SK-N-SH (cell line): ENCODE data around the gene GADD45B. TPM values are rescaled to one million over a fixed set of nuclear protein-coding genes. Genes with fewer than 3 reads are reported as not detected.
A peak's percentile ranks its signal among the peaks of the same experiment; 100 is the strongest.

Source experiments
- CTCF ChIA-PET: fragments of 300-600, 350-600 bp; formaldehyde crosslinking; extraction: SDS; loops from one replicate; lab custom pipeline; 2021; lab: Yijun Ruan, JAX
- POLR2A ChIA-PET: fragments of 350-600 bp; sonication (Branson Sonifier 250); formaldehyde crosslinking; extraction: SDS; loops from one replicate; lab custom pipeline; 2020; ENCODE audit warnings: antibody characterized with exemption, inconsistent platforms; lab: Yijun Ruan, JAX
- DNase-seq: peaks from one replicate; pipeline ENCODE4 v3.0.0; 2012
- H2AFZ ChIP-seq: fragments of 200-600 bp; sonication (generic); 2 replicates; pipeline ENCODE4 v1.8.1; 2016; ENCODE audit warnings: antibody characterized with exemption, mild to moderate bottlenecking, low read depth
- H3F3A ChIP-seq: fragments of 200-600 bp; sonication (generic); replicated peaks from 2 replicates; pipeline ENCODE3; 2016; ENCODE audit warnings: antibody characterized with exemption, mild to moderate bottlenecking; ENCODE audit not compliant: insufficient read depth
- H3K27ac ChIP-seq, 2 experiments: fragments of 200-500 bp in 1 of 2; fragments of 200-600 bp in 1 of 2; sonication (Bioruptor generic) in 1 of 2; sonication (generic), shearing (Covaris generic) in 1 of 2; 2 replicates each; pipeline versions ENCODE4 v1.5.1 to v1.6.1; 2014 to 2016; ENCODE audit warnings: low read depth in 2 of 2, inconsistent platforms in 1 of 2, low read length in 1 of 2, mild to moderate bottlenecking in 1 of 2, mixed read lengths in 1 of 2
- H3K27me3 ChIP-seq: fragments of 200-600 bp; sonication (generic), shearing (Covaris generic); 2 replicates; pipeline ENCODE4 v1.6.1; 2016; ENCODE audit warnings: mixed run types; ENCODE audit not compliant: insufficient read depth
- H3K36me3 ChIP-seq, 2 experiments: fragments of 200-500 bp in 1 of 2; fragments of 200-600 bp in 1 of 2; sonication (Bioruptor generic) in 1 of 2; sonication (generic) in 1 of 2; replicated peaks in 1 of 2; 2 replicates each; pipeline versions ENCODE3 to v1.5.1; 2014 to 2016; ENCODE audit warnings: low read length in 1 of 2, mild to moderate bottlenecking in 1 of 2; ENCODE audit not compliant: insufficient read depth in 2 of 2, control insufficient read depth in 1 of 2
- H3K4me1 ChIP-seq, 2 experiments: fragments of 200-500 bp in 1 of 2; fragments of 200-600 bp in 1 of 2; sonication (Bioruptor generic) in 1 of 2; sonication (generic), shearing (Covaris generic) in 1 of 2; 2 replicates each; pipeline versions ENCODE4 v1.5.1 to v1.6.1; 2014 to 2016; ENCODE audit warnings: low read depth in 1 of 2, low read length in 1 of 2, mixed run types in 1 of 2; ENCODE audit not compliant: insufficient read depth in 2 of 2, control insufficient read depth in 1 of 2
- H3K4me2 ChIP-seq: fragments of 200-600 bp; sonication (generic), shearing (Covaris generic); 2 replicates; pipeline ENCODE4 v1.6.1; 2017; ENCODE audit warnings: mixed run types
- H3K4me3 ChIP-seq, 2 experiments: fragments of 200-500 bp in 1 of 2; fragments of 200-600 bp in 1 of 2; sonication (Bioruptor generic) in 1 of 2; sonication (generic), shearing (Covaris generic) in 1 of 2; 2 replicates each; pipeline versions ENCODE4 v1.5.1 to v1.8.1; 2014 to 2016; ENCODE audit warnings: low read depth in 2 of 2, inconsistent platforms in 1 of 2, low read length in 1 of 2, mild to moderate bottlenecking in 1 of 2, mixed read lengths in 1 of 2, moderate library complexity in 1 of 2
- H3K79me2 ChIP-seq: fragments of 200-600 bp; sonication (generic); 2 replicates; pipeline ENCODE4 v1.8.1; 2017; ENCODE audit warnings: mild to moderate bottlenecking; ENCODE audit not compliant: insufficient read depth
- H3K9ac ChIP-seq: fragments of 200-600 bp; sonication (generic); 2 replicates; pipeline ENCODE4 v1.6.1; 2017; ENCODE audit warnings: mixed run types
- H3K9me2 ChIP-seq: fragments of 200-600 bp; sonication (generic); 2 replicates; pipeline ENCODE4 v1.6.1; 2017; ENCODE audit warnings: mixed run types
- H3K9me3 ChIP-seq: fragments of 200-600 bp; sonication (generic); 2 replicates; pipeline ENCODE4 v1.6.1; 2017; ENCODE audit warnings: mixed run types, mild to moderate bottlenecking, moderate library complexity
- H4K20me1 ChIP-seq: fragments of 200-600 bp; sonication (generic); 2 replicates; pipeline ENCODE4 v1.6.1; 2017; ENCODE audit warnings: mild to moderate bottlenecking, mixed run types; ENCODE audit not compliant: insufficient read depth
- CHD2 ChIP-seq: fragments of 150-350 bp; IDR thresholded peaks from 2 replicates; pipeline ENCODE4 v1.6.1; 2018; ENCODE audit warnings: low read length; ENCODE audit not compliant: partially characterized antibody
- EP300 ChIP-seq, 2 experiments: IDR thresholded peaks; 2 replicates each; pipeline versions ENCODE4 v1.4.0 to v1.6.1; 2012; ENCODE audit warnings: borderline replicate concordance in 1 of 2, low read depth in 1 of 2, low read length in 1 of 2
- FOSL2 ChIP-seq: IDR thresholded peaks from 2 replicates; pipeline ENCODE4 v1.4.0; 2012; ENCODE audit warnings: low read depth, mild to moderate bottlenecking, moderate library complexity, borderline replicate concordance
- GABPA ChIP-seq: IDR thresholded peaks from 2 replicates; pipeline ENCODE4 v1.4.0; 2012; ENCODE audit warnings: low read depth, mild to moderate bottlenecking
- GATA2 ChIP-seq: sonication (generic); formaldehyde crosslinking; IDR thresholded peaks from 2 replicates; pipeline ENCODE4 v1.5.0; 2020; ENCODE audit warnings: mild to moderate bottlenecking, missing genetic modification reagents
- JUND ChIP-seq: IDR thresholded peaks from 2 replicates; pipeline ENCODE4 v1.4.0; 2012
- MEF2A ChIP-seq: IDR thresholded peaks from 2 replicates; pipeline ENCODE4 v1.4.0; 2012; ENCODE audit warnings: low read depth, borderline replicate concordance
- NRF1 ChIP-seq: IDR thresholded peaks from 2 replicates; pipeline ENCODE4 v1.6.1; 2012; ENCODE audit warnings: low read depth, mild to moderate bottlenecking, low read length
- POLR2AphosphoS5 ChIP-seq: IDR thresholded peaks from 2 replicates; pipeline ENCODE4 v1.6.1; 2012; ENCODE audit warnings: low read depth, low read length
- RXRA ChIP-seq: IDR thresholded peaks from 2 replicates; pipeline ENCODE4 v1.4.0; 2012; ENCODE audit warnings: low read depth, mild to moderate bottlenecking, borderline replicate concordance
- SMC3 ChIP-seq: IDR thresholded peaks from 2 replicates; pipeline ENCODE4 v1.6.1; 2012; ENCODE audit warnings: low read depth, low read length, improper control_type of control experiment
- TAF1 ChIP-seq: IDR thresholded peaks from 2 replicates; pipeline ENCODE4 v1.6.1; 2012; ENCODE audit warnings: low read depth, mild to moderate bottlenecking, low read length, moderate library complexity, borderline replicate concordance
- TCF12 ChIP-seq: IDR thresholded peaks from 2 replicates; pipeline ENCODE4 v1.4.0; 2012
- TEAD4 ChIP-seq: IDR thresholded peaks from 2 replicates; pipeline ENCODE4 v1.4.0; 2012; ENCODE audit warnings: mild to moderate bottlenecking, borderline replicate concordance; ENCODE audit not compliant: insufficient read depth
- USF1 ChIP-seq: IDR thresholded peaks from 2 replicates; pipeline ENCODE4 v1.4.0; 2012; ENCODE audit warnings: low read depth, borderline replicate concordance
- ZBTB33 ChIP-seq: IDR thresholded peaks from 2 replicates; pipeline ENCODE4 v1.4.0; 2012; ENCODE audit warnings: low read depth, borderline replicate concordance
- WGBS: methylation state at CpG from one replicate; pipeline ENCODE4 v1.1.6; 2017; ENCODE audit warnings: low lambda C conversion rate; 5-methylcytosine and 5-hydroxymethylcytosine counted together
- polyA plus RNA-seq, 3 experiments: library from polyadenylated mRNA; depleted of rRNA; stranded (reverse); fragments of >200 nt; gene quantifications; 2 replicates each; pipeline ENCODE4 v1.2.3, GENCODE V29; 2012

Gene GADD45B
- polyA plus RNA-seq, 1 of the 3 experiments (the other 2 are of a cell fraction) = 67.6 TPM

GRCh38 chr19:2524361-2524839 lies 48.5 kb downstream of the GADD45B start (continued):
- no peak for TF ChIP-seq USF1
- no peak for TF ChIP-seq NRF1
- TF ChIP-seq RXRA = no peak
- no peak for TF ChIP-seq MEF2A
- TF ChIP-seq JUND = no peak
- no peak for TF ChIP-seq POLR2AphosphoS5
- no peak for TF ChIP-seq TCF12

- Histone ChIP-seq H3K27me3 (no peaks in the 10 kb centered on the region), H3K9me3 (no peaks in the 10 kb centered on the region), H3K4me2 (peak overlapping the region; percentile 60; the same call in 1 of the 2 replicates), H3K79me2 (no peaks in the 10 kb centered on the region), H3K9me2 (no peaks in the 10 kb centered on the region), H3F3A (peaks cover 30% of the 10 kb centered on the region), H4K20me1 (no peaks in the 10 kb centered on the region), H2AFZ (peak overlapping the region; percentile 73; the same call in 1 of the 2 replicates), H3K36me3 (no peaks in the 10 kb centered on the region), H3K4me1 (no peaks in the 10 kb centered on the region; a peak in 2 of 4 replicates), H3K9ac (no peak overlapping the region), H3K4me3 (peak overlapping the region; percentile 13 to 39; a peak in 2 of 4 replicates), H3K27ac (peak overlapping the region in 1 of 2 experiments; percentile 30; a peak in 2 of 4 replicates)
- 45% methylated on average over 29 of the region's 45 CpGs for WGBS
- ChIA-PET POLR2A (no interaction called here), CTCF (no interaction called here)
- TF ChIP-seq TCF12 = peak; percentile 47; the same call in 1 of the 2 replicates
- TF ChIP-seq FOSL2 = peak; percentile 68; the same call in 1 of the 2 replicates
- no peak for TF ChIP-seq SMC3
- no peak for TF ChIP-seq GABPA
- DNase-seq = no peak
These were observed 49.2 kb downstream of the GADD45B start for GRCh38 chr19:2524840-2525723.

GRCh38 chr19:2527171-2527570 lies 51.2 kb downstream of the GADD45B start:
- Histone ChIP-seq H2AFZ (no peak overlapping the region), H3K4me3 (no peak overlapping the region), H3K79me2 (no peaks in the 10 kb centered on the region), H4K20me1 (no peaks in the 10 kb centered on the region), H3K9ac (no peak overlapping the region), H3F3A (peaks cover 34% of the 10 kb centered on the region), H3K9me2 (no peaks in the 10 kb centered on the region), H3K36me3 (no peaks in the 10 kb centered on the region), H3K4me1 (no peaks in the 10 kb centered on the region; a peak in 2 of 4 replicates), H3K4me2 (no peak overlapping the region), H3K27me3 (no peaks in the 10 kb centered on the region), H3K27ac (no peak overlapping the region), H3K9me3 (0 out of 2 replicates have a peak, but pooled peaks cover 2% of the 10 kb centered on the region)
- 91% methylated on average over 11 of the region's 14 CpGs for WGBS
- POLR2A ChIA-PET = no interaction called here
- CTCF ChIA-PET = interaction anchor here (0.8 kb wide), 1 partner anchor 16 kb away, joined by 3 read pairs; no protein-coding TSS in a partner anchor
- TF ChIP-seq GATA2 = no peak
- no peak for TF ChIP-seq JUND
- TF ChIP-seq ZBTB33 = no peak
- TF ChIP-seq TAF1 = no peak
- TF ChIP-seq TEAD4 = no peak
- no peak for TF ChIP-seq CHD2
- TF ChIP-seq EP300 (IDR thresholded peaks at IDR 0.05; ENCODE audit: borderline replicate concordance in 1 of 2, low read depth in 1 of 2, low read length in 1 of 2) = no peak
- no peak for TF ChIP-seq MEF2A
- DNase-seq = no peak
